GM21515 (cell line): Measurements from ENCODE around the gene RERE.

Source experiments
- ATAC-seq: cut with Tn5 transposase; IDR thresholded peaks from one replicate; pipeline ENCODE4 v1.9.1; 2021; ENCODE audit not compliant: unreplicated experiment

The RERE gene

GRCh38 chr1:8589571-8589970 lies 227.9 kb downstream of the RERE start:
- no peak for ATAC-seq

- ATAC-seq: no peak
Measured at GRCh38 chr1:8587784-8588183, 229.7 kb downstream of the RERE start.

GRCh38 chr1:8586438-8586837 lies 231.0 kb downstream of the RERE start:
- ATAC-seq: no peak

GRCh38 chr1:8584316-8584715 lies 233.1 kb downstream of the RERE start:
- no peak for ATAC-seq

GRCh38 chr1:8583031-8583430 lies 234.4 kb downstream of the RERE start:
- no peak for ATAC-seq

- no peak for ATAC-seq
Measured at GRCh38 chr1:8580566-8580965, 236.9 kb downstream of the RERE start.

GRCh38 chr1:8578936-8579335 lies 238.5 kb downstream of the RERE start:
- no peak for ATAC-seq

- ATAC-seq: no peak
Measured at GRCh38 chr1:8578132-8578877, 239.1 kb downstream of the RERE start.

GRCh38 chr1:8574985-8575384 lies 242.5 kb downstream of the RERE start:
- ATAC-seq: no peak

- ATAC-seq: no peak
Measured at GRCh38 chr1:8572106-8572505, 245.3 kb downstream of the RERE start.

- no peak for ATAC-seq
Measured at GRCh38 chr1:8571200-8571984, 246.0 kb downstream of the RERE start.

GRCh38 chr1:8570465-8570864 lies 247.0 kb downstream of the RERE start:
- ATAC-seq: no peak

- ATAC-seq: no peak
Measured at GRCh38 chr1:8569242-8569641, 248.2 kb downstream of the RERE start.

GRCh38 chr1:8568837-8569236 lies 248.6 kb downstream of the RERE start:
- no peak for ATAC-seq

GRCh38 chr1:8567146-8567545 lies 250.3 kb downstream of the RERE start:
- no peak for ATAC-seq

GRCh38 chr1:8565802-8566201 lies 251.6 kb downstream of the RERE start:
- ATAC-seq: no peak

- no peak for ATAC-seq
Measured at GRCh38 chr1:8563944-8564537, 253.4 kb downstream of the RERE start.

GRCh38 chr1:8562881-8563865 lies 254.3 kb downstream of the RERE start:
- no peak for ATAC-seq

- ATAC-seq: no peak
Measured at GRCh38 chr1:8562222-8562621, 255.2 kb downstream of the RERE start.

- no peak for ATAC-seq
Measured at GRCh38 chr1:8560611-8561544, 256.6 kb downstream of the RERE start.
